ENCODE results near the gene ZBTB7A. TPM values are rescaled to one million over a fixed set of nuclear protein-coding genes. Genes with fewer than 3 reads are reported as not detected.
"Not testable (repeated sequence)": the region's sequence is repeated elsewhere in the genome, so short reads cannot be mapped to it uniquely, and the experiment has no call there.

ZBTB7A gene
- total RNA-seq, 2 donors from 2014 or later: 110 to 123 TPM

DNA sequence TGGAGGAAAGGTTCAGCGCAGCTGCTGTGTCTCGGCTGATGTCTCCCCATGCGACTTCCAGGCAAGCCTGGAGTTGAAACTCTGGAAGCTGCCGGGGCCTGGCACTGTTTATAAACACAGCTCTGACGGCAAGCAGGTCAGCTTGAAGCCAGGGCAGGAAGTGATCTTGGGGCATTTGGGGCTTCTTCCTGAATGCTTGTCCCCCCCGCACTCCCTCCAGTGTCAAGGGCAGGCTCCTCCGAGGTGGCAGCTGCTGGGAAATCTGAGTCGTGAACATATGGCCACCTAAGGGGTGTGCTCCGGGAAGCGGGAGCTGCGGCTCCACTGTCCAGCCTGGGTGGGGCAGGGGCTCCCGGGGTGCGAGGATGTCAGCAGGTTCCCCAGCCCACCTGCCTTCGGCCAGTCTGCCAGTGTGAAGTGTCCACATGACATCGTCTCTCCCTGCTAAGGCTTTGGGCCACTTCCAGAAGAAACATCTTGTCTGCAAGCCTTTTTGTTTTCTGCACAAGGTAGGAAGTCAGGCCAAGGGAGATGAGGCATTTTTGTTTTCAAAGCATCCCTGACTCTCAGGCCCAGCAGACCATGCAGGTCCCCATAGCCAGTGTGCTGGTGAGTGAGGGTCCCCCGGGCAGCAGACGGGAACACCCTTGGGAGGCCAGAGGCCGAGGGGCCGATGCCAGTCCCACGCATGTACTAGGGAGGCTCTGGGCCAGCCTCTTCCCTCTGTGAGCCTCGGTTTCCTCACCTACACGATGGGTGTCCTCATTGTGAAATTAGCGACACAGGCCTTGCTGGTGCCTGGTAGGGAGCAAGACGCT, 56.5 kb downstream of the ZBTB7A start:
- no peaks in the 10 kb centered on the region for H3K27me3 ChIP-seq
- intact Hi-C loops (cut with DNase I): loop anchor here (5.0 kb wide), 1 partner anchor 32 kb away; no protein-coding TSS in a partner anchor
- no peak for TF ChIP-seq CTCF (IDR thresholded peaks at IDR 0.05)
- H3K9ac ChIP-seq (ENCODE audit: low read depth in 2 of 2, low read length in 2 of 2): peak overlapping the region in 1 of 2 donors; percentile 50
- peaks cover 8% of the 10 kb centered on the region for H3K36me3 ChIP-seq
- no peak overlapping the region for H3K27ac ChIP-seq
- DNase-seq: no peak
- no peak overlapping the region for H3K4me3 ChIP-seq
- peaks cover 22% of the 10 kb centered on the region for H3K4me1 ChIP-seq
- H3K9me3 ChIP-seq: no peaks in the 10 kb centered on the region

DNA sequence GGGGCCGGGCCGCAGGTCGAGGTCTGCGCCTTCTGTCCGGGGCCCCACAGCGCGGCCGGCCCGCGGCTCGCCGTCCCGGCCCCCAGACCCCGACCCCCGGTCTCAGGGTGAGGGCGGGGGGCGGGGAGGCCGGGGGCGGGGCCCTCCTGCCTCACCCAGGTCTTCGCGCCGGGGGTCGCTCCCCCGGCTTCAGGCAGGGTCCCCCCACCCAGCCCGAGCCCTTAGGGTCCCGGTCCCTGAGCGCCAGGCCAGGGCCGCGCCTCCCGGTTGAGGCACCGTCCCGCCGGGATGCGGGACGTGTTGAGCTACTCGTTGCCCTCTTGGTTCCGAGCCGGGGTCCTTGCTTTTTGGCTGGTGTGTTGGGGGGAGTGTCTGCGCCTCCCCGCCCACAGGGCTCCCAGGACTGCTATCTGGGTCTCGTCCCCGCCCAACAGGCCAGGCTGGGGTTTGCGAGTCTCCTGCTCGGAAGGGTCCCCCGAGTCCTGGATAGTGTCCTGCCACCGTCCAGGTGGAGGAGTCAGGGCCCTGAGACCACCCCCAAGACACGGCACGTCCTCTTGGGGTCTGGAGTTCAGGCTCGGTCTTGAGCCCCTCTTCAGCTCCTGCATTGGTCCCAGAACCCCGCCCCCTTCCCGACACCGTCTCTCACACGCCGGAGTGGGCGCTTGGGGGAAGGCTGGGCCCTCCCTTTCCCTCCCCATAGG, 58.7 kb downstream of the ZBTB7A start:
- Histone ChIP-seq H3K9ac (ENCODE audit: low read depth in 2 of 2, low read length in 2 of 2) (peak overlapping the region; percentile 85 to 89), H3K27me3 (no peaks in the 10 kb centered on the region), H3K27ac (peak overlapping the region; percentile 79), H3K36me3 (peaks cover under 1% of the 10 kb centered on the region), H3K9me3 (no peaks in the 10 kb centered on the region), H3K4me1 (peaks cover 18% of the 10 kb centered on the region), H3K4me3 (peak overlapping the region; percentile 97)
- peak; percentile 56 for DNase-seq
- intact Hi-C loops (cut with DNase I): loop anchor here (5.0 kb wide), 1 partner anchor 34 kb away; no protein-coding TSS in a partner anchor
- no peak for TF ChIP-seq CTCF (IDR thresholded peaks at IDR 0.05)

DNA sequence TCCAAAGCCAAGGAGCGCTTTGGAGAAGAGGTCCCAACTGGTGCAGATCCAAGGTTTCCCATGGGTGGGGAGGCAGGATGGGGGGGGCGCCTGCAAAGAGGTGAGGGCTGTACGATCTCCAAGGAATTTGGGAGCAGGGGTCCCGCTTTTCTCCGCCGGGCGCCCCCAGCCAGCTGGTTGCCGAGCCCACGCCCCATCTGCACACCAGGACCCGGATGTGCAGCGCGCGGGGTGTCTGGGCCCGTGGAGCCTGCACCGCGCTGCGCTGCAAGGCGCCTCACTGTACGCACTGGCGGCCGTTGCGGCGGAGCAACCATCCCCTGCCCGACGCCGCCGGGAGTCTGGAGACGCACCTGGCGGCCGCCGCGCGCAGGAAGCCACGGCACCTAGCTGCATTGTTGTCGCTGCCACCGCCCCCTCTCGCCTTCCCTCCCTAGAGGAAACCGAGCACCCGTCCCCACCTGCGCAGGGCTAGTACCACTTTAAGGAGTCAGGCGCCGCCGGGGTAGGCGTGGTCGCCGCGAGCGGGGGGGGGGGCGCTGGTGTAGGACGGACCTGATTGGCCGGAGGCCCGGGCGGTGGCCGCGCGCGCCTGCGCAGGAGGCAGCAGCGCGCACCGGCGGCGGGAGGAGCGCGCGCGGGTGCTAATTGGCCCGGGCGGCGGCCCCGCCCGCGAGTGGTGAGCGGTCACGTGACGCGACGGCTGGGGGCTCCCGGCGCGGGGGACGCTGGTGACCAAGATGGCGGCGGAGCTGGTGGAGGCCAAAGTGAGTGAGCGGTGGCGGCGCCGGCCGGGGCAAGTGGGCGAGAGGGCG, 59.5 kb downstream of the ZBTB7A start, which contains the start of gene PIAS4:
Gene PIAS4, plus strand, starts transcription at position 716 of the 815 bp plus-strand sequence. Its CDS starts 25 bp downstream, at position 741.
- DNase-seq: peak; percentile 96
- peak within 1 kb of the TSS; percentile 97 for H3K4me3 ChIP-seq
- intact Hi-C loops (cut with DNase I): loop anchor here (5.0 kb wide), 1 partner anchor 35 kb away; no protein-coding TSS in a partner anchor
- H3K27me3 ChIP-seq: no peaks in the 10 kb centered on the region
- peak within 1 kb of the TSS; percentile 90 for H3K27ac ChIP-seq
- peak within 1 kb of the TSS; percentile 85 to 89 for H3K9ac ChIP-seq (ENCODE audit: low read depth in 2 of 2, low read length in 2 of 2)
- H3K36me3 ChIP-seq: no peaks in the 10 kb centered on the region
- peaks cover 18% of the 10 kb centered on the region for H3K4me1 ChIP-seq
- H3K9me3 ChIP-seq: no peaks in the 10 kb centered on the region
- TF ChIP-seq CTCF (IDR thresholded peaks at IDR 0.05): no peak

- not testable (repeated sequence) for H3K9me3 ChIP-seq; H3K36me3 ChIP-seq; DNase-seq; H3K9ac ChIP-seq (ENCODE audit: low read depth in 2 of 2, low read length in 2 of 2); H3K27ac ChIP-seq; H3K4me3 ChIP-seq; H3K27me3 ChIP-seq
- intact Hi-C loops (cut with DNase I): loop anchor here (5.0 kb wide), 1 partner anchor 37 kb away; no protein-coding TSS in a partner anchor
- peaks cover 15% of the 10 kb centered on the region for H3K4me1 ChIP-seq
Measured at GRCh38 chr19:4005436-4005835, 61.3 kb downstream of the ZBTB7A start.

GRCh38 chr19:4000798-4001197, 65.9 kb downstream of the ZBTB7A start:
- H3K9me3 ChIP-seq; H3K9ac ChIP-seq (ENCODE audit: low read depth in 2 of 2, low read length in 2 of 2); H3K36me3 ChIP-seq; DNase-seq; H3K27ac ChIP-seq; intact Hi-C loops (cut with DNase I); H3K4me1 ChIP-seq; H3K27me3 ChIP-seq; H3K4me3 ChIP-seq: not testable (repeated sequence)

- not testable (repeated sequence) for H3K9ac ChIP-seq (ENCODE audit: low read depth in 2 of 2, low read length in 2 of 2); DNase-seq
Measured at GRCh38 chr19:3998667-3999412, 67.9 kb downstream of the ZBTB7A start.

More at GRCh38 chr19:3998667-3999412, 67.9 kb downstream of the ZBTB7A start:
- H3K27me3 ChIP-seq; intact Hi-C loops (cut with DNase I); H3K4me1 ChIP-seq; H3K9me3 ChIP-seq; H3K27ac ChIP-seq; H3K36me3 ChIP-seq; H3K4me3 ChIP-seq: not testable (repeated sequence)
